OCI-LY7 (cell line): ENCODE measurements around the gene FFAR2. TPM values are rescaled to one million over a fixed set of nuclear protein-coding genes. Genes with fewer than 3 reads are reported as not detected.

Source experiments
- BruUV-seq: library from RNA; stranded (reverse); fragments of 400-500 nt; replicated peaks from 2 replicates; lab custom pipeline; 2021; lab: Mats Ljungman, UMichigan
- CTCF ChIA-PET: fragments of 300-600 bp; sonication (Branson Sonifier 250); formaldehyde crosslinking; loops from one replicate; lab custom pipeline; 2022; ENCODE audit warnings: antibody characterized with exemption; ENCODE audit not compliant: unreplicated experiment; lab: Charles Lee
- POLR2A ChIA-PET: fragments of 300-600 bp; sonication (Branson Sonifier 250); formaldehyde crosslinking; loops from one replicate; lab custom pipeline; 2022; ENCODE audit warnings: antibody characterized with exemption; lab: Charles Lee
- DNase-seq: peaks from one replicate; pipeline ENCODE4 v3.0.0-alpha.2; 2015; ENCODE audit warnings: low spot score
- H2AFZ ChIP-seq: fragments of 200-600 bp; sonication (generic), shearing (Covaris generic); 2 replicates; pipeline ENCODE4 v1.6.1; 2014; ENCODE audit warnings: mild to moderate bottlenecking, antibody characterized with exemption, low read length, moderate library complexity
- H3K27ac ChIP-seq: fragments of 200-600 bp; sonication (generic); 2 replicates; pipeline ENCODE4 v1.5.1; 2014; ENCODE audit warnings: mixed run types, low read depth, mild to moderate bottlenecking, moderate library complexity, low read length, inconsistent platforms; ENCODE audit not compliant: poor library complexity, severe bottlenecking
- H3K36me3 ChIP-seq: fragments of 200-600 bp; sonication (generic); 2 replicates; pipeline ENCODE4 v1.6.1; 2014; ENCODE audit warnings: mild to moderate bottlenecking, antibody characterized with exemption, low read length, moderate library complexity, mixed read lengths; ENCODE audit not compliant: insufficient read depth
- H3K4me1 ChIP-seq: fragments of 200-600 bp; sonication (generic); 2 replicates; pipeline ENCODE4 v1.5.1; 2014; ENCODE audit warnings: mild to moderate bottlenecking, low read length; ENCODE audit not compliant: insufficient read depth, poor library complexity, severe bottlenecking
- H3K4me2 ChIP-seq: fragments of 200-600 bp; sonication (generic); 2 replicates; pipeline ENCODE4 v1.6.1; 2014; ENCODE audit warnings: mild to moderate bottlenecking, low read length
- H3K4me3 ChIP-seq: fragments of 200-600 bp; sonication (generic); 2 replicates; pipeline ENCODE4 v1.5.1; 2014; ENCODE audit warnings: mild to moderate bottlenecking, low read depth, low read length; ENCODE audit not compliant: poor library complexity, severe bottlenecking
- H3K79me2 ChIP-seq: fragments of 200-600 bp; sonication (generic); 2 replicates; pipeline ENCODE4 v1.6.1; 2016; ENCODE audit warnings: low read depth, mild to moderate bottlenecking, low read length, moderate library complexity, mixed read lengths; ENCODE audit not compliant: insufficient read depth
- H3K9me2 ChIP-seq: fragments of 200-600 bp; sonication (generic); 2 replicates; pipeline ENCODE4 v1.6.1; 2016; ENCODE audit warnings: mild to moderate bottlenecking, low read length, mixed read lengths; ENCODE audit not compliant: insufficient read depth
- H3K9me3 ChIP-seq: fragments of 200-600 bp; sonication (generic); 2 replicates; pipeline ENCODE4 v1.6.1; 2014; ENCODE audit warnings: mild to moderate bottlenecking, mixed run types, low read length, mixed read lengths
- H4K20me1 ChIP-seq: fragments of 200-600 bp; sonication (generic); 2 replicates; pipeline ENCODE4 v1.6.1; 2014; ENCODE audit warnings: mild to moderate bottlenecking, antibody characterized with exemption, low read length, moderate library complexity, mixed read lengths; ENCODE audit not compliant: insufficient read depth
- CTCF ChIP-seq: fragments of 200-600 bp; sonication (generic); conservative IDR thresholded peaks from 2 replicates; pipeline ENCODE4 v1.5.1; 2014; ENCODE audit warnings: mild to moderate bottlenecking, antibody characterized with exemption, low read length, moderate library complexity, mixed read lengths
- EZH2phosphoT487 ChIP-seq: fragments of 200-600 bp; sonication (generic); IDR thresholded peaks from 2 replicates; pipeline ENCODE4 v1.6.1; 2018; ENCODE audit warnings: low read depth, borderline replicate concordance, mild to moderate bottlenecking, mixed run types, antibody characterized with exemption, low read length, moderate library complexity, mixed read lengths
- intact Hi-C: fragments of 100-400 bp; cut with micrococcal nuclease; formaldehyde crosslinking; loops from one replicate; pipeline ENCODE4 v1.10.0; 2022; ENCODE audit not compliant: unreplicated experiment
- total RNA-seq, 2 experiments: library from RNA; depleted of rRNA in 1 of 2; stranded (reverse); fragments of >200 nt in 1 of 2; shearing (Covaris generic) in 1 of 2; gene quantifications; 2 replicates each; pipeline ENCODE4 v1.2.3, GENCODE V29; 2014 to 2022

FFAR2 gene
- total RNA-seq, 2 experiments from 2014 or later = not detected

GRCh38 chr19:35431145-35431807 is 16.8 kb upstream of the FFAR2 start:
- H3K36me3 ChIP-seq = no peaks in the 10 kb centered on the region
- intact Hi-C loops = no loop called here
- no peaks in the 10 kb centered on the region for H4K20me1 ChIP-seq
- H3K4me2 ChIP-seq = no peak overlapping the region
- no peak overlapping the region for H3K27ac ChIP-seq
- TF ChIP-seq CTCF (no peak), EZH2phosphoT487 (no peak)
- H3K79me2 ChIP-seq = no peaks in the 10 kb centered on the region
- no peak for DNase-seq
- H3K4me3 ChIP-seq = no peak overlapping the region
- ChIA-PET CTCF (no interaction called here), POLR2A (no interaction called here)
- H2AFZ ChIP-seq = no peak overlapping the region
- H3K9me3 ChIP-seq = no peaks in the 10 kb centered on the region
- H3K9me2 ChIP-seq = no peaks in the 10 kb centered on the region
- peaks cover 2% of the 10 kb centered on the region for H3K4me1 ChIP-seq
- BruUV-seq = no TSS peak

GRCh38 chr19:35432911-35433310 is 15.1 kb upstream of the FFAR2 start:
- CTCF ChIA-PET = no interaction called here
- POLR2A ChIA-PET = no interaction called here
- intact Hi-C loops = no loop called here

More at GRCh38 chr19:35432911-35433310, 15.1 kb upstream of the FFAR2 start:
- Histone ChIP-seq H2AFZ (no peak overlapping the region), H3K79me2 (no peaks in the 10 kb centered on the region), H3K4me3 (no peak overlapping the region), H3K4me2 (no peak overlapping the region), H3K4me1 (peaks cover 5% of the 10 kb centered on the region), H4K20me1 (no peaks in the 10 kb centered on the region), H3K9me2 (no peaks in the 10 kb centered on the region), H3K36me3 (no peaks in the 10 kb centered on the region), H3K9me3 (no peaks in the 10 kb centered on the region), H3K27ac (no peak overlapping the region)
- TF ChIP-seq CTCF (no peak), EZH2phosphoT487 (no peak)
- BruUV-seq = no TSS peak
- DNase-seq = no peak
